Stimulated activated CD4-positive, alpha-beta T cell treated with anti-CD3 and anti-CD28 coated beads, Interleukin-2, amount 100 ng/mL, for 4 hours (primary cell): ENCODE measurements around the gene RASL12.
"Not testable (repeated sequence)": the region's sequence is repeated elsewhere in the genome, so short reads cannot be mapped to it uniquely, and the experiment has no call there.

Experiments used
- DNase-seq: peaks from one replicate; pipeline ENCODE4 v3.0.0-alpha.2; 2020; ENCODE audit warnings: low read depth

RASL12 gene, protein sequence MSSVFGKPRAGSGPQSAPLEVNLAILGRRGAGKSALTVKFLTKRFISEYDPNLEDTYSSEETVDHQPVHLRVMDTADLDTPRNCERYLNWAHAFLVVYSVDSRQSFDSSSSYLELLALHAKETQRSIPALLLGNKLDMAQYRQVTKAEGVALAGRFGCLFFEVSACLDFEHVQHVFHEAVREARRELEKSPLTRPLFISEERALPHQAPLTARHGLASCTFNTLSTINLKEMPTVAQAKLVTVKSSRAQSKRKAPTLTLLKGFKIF

DNA sequence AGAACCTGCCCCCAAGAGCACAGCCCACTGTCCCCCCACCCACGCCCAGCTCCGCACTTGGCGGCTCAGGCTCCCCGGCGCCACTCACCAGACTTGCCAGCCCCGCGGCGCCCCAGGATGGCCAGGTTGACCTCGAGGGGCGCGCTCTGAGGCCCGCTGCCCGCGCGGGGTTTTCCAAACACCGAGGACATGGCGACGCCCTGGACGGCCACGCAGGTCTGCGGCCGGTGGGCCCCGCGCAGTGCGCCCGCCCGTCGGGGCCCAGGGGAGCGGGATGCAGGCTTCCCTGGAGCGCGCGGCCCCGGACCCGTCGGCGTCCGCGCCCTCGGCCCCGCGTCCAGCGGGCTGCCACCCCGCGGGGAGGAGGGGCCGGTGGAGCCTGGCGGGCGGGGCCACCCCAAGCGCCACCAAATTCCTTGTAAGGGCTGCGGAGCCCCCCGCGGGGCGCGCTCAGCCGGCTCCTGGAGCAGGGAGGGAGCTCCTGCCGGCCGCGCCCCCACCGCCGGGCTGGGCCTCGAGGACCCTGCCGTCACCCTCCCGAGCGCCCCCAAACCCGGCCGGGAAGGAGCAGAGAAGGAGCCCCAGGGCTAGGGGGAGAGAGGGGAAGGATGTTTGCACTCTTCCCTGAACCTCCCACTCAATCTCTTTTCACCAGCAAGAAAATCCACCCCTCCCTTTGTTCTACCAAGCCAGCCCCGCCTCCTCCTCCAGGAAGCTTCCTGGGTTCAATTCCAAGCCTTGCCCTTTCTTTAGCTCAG, at the start of gene RASL12:
Gene RASL12 (minus strand): TSS at position 347 of the 758 bp plus-strand sequence. CDS start 156 bp downstream, at position 191.
- DNase-seq, result no peak

DNA sequence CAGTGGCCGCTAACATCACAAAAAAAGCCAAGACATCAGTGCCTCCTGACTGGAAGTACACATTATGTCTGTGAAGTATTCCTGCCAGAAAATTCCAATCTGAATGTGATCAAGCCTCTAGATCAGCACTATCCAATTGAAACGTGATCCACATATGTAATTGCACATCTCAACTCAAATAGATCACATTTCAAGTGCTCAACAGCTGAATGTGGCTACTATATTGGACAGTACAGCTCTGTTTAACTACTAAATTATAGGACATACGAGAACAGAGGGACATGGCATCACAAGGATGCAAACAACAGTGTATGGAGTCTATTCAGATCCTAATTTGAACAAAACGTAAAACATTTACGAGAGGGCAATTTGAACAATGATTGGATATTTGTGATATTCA, 47.8 kb upstream of the RASL12 start:
- no peak for DNase-seq

DNA sequence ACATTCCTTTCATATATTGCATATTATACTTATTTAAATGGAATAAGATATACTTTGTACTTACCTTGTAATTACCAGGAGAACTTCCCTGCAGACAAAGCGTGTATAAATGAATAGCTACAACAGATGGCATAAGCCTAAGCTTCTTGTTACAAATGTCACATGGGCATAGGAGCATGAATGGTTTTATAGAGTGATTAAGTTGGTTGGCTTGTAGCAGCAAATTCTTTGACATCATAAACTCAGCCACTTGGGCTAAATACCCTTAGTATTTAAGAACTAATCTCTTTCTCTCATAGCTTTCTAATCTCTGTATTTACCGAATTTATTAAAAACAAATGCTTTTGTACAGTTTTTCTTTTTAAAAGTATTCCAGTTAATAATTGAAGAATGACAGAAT, 47.3 kb upstream of the RASL12 start, which contains the start of gene UBAP1L:
Gene UBAP1L (minus strand): TSS at position 115 of the 400 bp plus-strand sequence. CDS start 8,985 bp downstream, outside the sequence.
- no peak for DNase-seq

DNA sequence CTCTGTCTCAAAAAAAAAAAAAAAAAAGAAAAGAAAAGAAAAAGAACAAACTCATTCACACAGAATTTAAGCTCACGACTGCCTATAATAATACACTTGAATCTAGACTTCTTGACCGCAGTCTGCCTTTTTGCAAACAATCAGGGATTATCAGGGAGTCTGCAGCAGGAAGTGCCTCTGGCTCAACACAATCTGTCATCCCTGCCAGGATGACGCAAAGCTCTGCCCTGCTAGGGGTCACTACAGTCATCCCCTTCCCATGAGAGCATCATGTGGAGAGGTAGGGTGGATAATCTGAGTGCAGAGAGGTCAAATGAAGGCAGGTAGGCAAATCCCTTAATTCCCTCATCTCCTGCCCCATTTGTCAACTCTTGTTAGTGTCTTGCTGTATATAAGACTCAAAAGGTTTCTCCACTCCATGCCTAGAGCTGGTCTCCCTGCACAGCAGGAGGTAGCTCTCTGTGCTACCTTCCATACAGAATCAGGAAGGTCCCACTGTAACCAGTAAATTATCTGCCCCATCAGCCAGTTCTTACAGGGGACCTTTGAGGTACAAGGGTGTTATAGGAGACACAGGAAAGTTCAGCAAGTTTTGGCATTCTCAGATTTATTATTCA, 43.0 kb upstream of the RASL12 start:
- DNase-seq, result no peak

DNA sequence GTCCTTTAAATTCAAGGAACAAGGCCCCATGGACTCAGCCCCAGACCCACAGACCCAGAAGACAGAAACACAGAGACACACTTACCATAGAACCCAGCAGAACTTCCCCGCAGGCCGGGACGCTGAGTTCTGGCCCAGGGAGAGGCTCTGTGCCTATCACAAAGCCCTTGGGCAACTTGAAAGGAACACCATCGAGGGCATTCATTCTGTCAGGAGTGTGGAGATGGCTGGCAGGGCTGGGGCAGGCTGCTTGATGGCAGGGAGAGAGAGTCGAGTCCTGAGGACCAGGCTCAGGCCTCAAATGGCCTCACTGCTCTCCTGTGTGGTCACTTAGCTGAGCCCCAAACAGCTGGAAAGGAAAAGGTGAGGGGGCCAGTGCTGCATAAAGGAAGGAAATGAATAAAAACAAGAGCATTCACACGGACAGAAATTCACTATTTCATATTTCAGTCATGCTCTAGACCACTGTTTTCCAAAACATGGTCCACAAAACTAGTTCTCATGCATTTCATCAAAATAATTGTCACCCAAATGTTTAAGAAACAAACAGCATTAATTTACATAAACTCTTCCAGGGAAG, 38.3 kb upstream of the RASL12 start:
- no peak for DNase-seq

DNA sequence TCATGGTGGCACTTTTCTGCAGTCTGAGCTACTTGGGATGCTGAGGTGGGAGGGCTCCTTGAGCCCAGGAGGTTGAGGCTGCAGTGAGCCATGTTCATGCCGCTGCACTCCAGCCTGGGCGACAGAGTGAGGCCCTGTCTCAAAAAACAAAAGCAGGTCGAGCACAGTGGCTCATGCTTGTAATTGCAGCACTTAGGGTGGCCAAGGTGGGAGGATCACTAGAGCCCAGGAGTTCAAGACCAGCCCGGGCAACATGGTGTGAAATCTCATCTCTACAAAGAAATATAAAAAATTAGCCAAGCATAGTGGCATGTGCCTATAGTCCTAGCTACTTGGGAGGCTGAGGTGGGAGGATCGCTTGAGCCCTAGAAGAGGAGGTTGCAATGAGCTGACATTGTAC, 37.2 kb upstream of the RASL12 start:
- DNase-seq, result no peak

DNA sequence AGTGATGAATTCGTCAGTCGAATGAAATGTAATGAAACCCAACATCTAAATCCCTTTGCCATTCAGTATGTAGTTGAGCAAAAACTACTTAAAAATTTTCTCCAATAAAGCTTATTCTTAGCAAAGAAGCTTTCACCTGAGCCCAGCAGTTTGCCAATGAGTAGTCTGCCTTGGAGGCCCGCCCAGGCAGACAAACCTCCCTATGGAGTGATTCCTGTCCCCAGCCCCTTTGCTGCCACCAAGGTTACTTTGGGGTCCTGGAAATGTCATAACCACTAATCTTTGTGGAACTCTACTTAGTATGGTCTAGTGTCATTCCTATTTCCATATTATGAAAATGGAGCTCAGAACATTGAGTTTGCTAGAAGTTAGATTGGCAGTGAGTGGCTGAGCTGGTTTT, 35.1 kb upstream of the RASL12 start:
- DNase-seq, result no peak

DNA sequence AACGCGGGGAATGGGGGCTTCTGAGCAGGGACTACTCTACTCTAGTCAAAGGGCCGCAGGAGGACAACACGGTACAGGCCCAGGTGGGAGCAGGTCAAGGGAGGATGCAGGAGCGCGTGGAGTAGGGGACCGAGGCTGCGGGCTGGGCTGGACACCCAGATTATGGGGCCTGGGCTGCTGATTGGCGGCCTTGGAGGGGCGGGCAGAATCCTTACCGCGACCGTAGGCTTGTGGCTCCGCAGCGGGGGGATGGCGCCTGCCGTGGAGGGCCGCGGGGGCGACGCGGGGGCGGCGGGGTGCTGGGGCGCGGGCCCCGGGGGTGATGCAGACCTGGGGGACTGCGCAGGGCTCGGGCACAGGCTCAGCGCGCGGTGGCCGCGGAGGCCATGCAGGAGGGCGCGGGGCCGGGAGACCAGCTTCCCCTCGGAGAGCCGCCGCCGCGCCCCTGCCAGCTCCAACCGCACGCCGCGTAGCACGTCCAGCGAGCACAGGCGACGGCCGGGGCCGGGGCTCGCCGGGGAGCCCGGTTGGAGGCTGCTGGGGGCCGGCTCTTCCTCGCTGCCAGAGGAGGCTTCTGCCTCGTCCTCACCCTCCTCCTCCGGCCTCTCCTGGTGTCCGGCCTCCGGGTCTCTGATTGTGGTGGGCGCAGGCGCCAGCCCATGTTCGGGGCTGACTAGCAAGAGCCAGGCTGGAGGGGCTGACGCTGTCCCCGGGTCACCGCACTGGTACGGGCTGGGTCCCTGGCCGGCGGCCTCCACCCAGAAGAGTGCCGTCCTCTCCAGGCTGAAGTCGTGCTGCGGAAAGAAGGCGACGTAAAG, 34.3 kb upstream of the RASL12 start:
- no peak for DNase-seq

DNA sequence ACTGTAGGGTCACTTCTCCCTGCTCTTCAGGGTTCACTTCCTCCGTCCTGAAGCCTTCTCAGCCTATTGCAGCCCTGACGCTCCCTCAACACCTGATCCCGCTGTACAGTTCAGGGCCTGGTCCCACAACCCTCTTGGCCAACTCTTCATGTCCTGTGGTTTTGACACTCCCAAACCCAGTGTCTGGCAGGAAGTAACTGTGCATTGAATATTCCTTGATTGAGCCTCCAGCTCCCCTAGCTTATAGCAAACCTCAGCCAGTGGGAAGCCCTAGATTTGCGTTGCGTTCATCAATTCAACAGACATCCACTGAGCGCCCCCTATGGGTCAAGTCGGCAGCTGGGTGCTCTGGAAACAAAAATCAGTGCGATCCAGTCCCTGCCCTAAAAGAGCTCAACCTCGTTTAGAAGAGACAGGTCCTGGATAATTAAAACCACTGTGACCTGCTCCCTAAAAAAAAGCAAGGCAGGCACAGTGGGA, 33.7 kb upstream of the RASL12 start:
- DNase-seq, result peak; percentile 12

DNA sequence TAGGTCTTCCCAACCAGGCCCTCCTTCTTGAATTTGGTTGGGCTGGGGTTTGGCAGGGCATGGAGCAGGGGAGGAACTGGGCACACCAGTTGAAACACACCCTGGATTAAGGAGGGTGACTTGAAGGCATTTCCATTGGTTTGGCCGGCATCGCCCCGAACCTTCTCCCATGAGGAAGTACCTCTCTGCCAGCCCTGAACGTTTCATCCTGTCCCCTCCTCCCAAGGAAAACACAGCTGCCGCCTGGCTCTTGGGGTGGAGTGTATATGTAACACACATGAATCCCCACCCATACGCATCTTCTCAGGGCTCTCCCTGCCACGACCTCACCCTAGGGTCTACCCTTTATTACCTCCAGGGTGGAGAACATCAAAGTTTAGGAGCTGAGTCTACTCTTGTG, 32.7 kb upstream of the RASL12 start:
- DNase-seq, result no peak

DNA sequence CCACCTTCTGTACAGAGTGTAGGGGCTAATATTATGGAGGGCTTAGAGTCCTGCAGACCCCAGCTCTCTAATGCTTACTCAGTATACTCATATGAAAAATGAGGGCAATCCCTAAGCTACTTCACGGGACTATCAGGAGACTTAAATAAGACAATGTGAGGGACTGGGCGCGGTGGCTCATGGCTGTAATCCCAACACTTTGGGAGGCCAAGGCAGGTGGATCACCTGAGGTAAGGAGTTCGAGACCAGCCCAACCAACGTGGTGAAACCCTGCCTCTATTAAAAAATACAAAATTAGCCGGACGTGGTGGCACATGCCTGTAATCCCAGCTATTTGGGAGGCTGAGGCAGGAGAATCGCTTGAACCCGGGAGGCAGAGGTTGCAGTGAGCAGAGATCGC, 32.0 kb upstream of the RASL12 start:
- DNase-seq, result not testable (repeated sequence)

DNA sequence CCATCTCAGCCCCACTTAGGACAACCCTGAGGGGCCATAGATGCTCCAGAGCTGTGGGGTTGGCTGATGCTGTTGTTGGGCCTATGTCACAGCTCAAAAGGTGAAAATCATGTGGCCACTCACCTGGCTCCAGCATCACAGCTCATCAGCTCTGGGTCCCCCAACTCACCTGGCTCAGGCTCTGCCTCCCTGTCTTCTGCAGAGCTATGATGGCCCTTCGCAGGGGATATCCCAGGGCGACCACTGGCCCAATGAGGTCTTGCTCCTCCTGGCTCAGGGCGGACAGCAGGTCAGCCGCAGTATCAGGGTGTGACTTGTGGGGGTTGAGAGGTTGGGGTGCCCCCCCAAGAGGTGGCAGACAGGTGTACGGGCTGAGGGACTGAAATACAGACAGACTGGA, 31.5 kb upstream of the RASL12 start:
- DNase-seq, result no peak

DNA sequence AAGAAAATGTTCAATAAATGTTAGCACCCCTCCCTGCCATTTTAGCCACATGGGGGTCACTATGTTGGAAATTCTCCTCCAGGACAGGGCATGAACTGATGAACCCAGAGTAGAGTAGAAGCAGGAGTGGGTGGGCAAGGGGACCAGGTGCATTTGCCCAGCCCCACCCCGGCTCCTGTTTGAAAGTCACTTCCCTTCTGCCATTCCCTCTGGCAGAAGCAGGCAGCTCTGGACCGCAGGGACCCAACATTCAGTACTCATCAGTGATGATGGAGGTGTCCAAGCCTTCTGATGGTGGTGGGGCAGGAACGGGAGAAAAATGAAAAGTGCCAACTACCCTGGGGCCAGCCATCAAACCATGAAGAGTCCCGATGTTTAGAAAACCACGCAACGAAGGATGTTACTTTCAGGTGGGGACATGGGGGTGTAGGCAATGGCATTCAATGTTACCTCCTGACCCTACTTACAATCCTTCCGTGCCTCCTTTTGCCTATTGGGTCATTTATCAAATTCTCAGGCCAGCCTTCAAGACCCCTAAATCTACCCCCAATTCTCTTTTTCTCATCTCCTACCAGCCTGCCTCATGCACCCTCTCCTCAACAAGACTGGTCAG, 30.0 kb upstream of the RASL12 start:
- DNase-seq, result no peak

DNA sequence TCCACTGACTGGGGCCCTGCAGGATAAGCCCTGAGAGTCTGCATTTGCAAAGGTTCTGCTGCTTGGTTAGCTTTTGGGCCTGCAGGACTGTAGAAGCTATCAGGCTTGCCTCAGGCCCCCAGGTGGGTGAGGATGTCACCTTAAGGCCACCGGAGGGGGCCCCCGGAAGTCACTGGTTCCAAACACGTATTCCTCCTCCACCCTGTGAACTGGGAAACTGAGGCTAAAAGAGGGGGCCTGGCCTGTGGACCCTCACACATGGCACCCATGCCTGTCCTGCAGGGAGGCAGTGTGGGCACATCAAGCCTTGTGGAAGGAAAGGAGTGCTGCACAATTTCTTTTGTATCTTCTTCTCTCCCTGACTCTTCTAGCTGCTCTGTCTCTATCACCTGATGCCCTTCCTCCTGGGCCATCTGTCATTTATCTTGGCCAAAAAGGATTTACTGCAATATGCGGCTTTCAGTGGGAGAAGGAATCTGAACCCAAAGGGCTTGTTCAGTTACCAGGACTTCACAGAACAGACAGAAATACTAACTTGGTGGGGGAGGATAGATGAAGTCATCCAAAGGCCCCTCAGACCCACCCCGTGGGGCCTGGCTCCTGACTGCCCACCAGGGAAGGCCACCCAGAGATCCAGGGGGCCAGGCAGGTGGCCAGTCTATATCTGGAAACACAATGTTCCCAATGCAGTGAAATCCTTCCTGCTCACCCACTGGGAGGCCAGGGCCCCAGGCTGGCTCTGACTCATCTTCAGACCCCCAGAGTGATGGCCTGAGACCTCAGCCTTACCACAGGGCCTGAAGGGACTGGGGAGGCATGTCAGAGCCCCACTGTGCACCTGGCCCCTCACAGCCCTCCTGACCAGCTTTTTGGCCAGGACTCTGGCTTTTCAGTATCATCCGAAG, 28.9 kb upstream of the RASL12 start:
- DNase-seq, result no peak

DNA sequence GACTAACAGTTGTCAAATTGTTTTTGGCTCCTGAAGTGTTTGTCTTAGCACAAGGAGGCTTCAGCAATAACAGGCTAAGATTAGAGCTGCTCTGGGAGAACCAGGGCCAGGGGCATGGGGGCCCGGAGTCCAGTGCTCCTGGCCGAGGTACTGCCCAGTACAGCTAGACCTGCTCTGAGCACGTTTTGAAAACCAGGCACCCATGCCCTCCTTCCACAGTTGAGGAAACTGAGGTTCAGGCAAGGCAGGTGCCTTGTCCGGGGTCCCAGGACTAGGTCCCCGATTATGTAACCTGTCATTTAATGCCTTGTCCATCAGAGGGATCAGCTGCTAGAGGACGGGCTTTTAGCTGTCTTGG, 27.9 kb upstream of the RASL12 start:
- no peak for DNase-seq

DNA sequence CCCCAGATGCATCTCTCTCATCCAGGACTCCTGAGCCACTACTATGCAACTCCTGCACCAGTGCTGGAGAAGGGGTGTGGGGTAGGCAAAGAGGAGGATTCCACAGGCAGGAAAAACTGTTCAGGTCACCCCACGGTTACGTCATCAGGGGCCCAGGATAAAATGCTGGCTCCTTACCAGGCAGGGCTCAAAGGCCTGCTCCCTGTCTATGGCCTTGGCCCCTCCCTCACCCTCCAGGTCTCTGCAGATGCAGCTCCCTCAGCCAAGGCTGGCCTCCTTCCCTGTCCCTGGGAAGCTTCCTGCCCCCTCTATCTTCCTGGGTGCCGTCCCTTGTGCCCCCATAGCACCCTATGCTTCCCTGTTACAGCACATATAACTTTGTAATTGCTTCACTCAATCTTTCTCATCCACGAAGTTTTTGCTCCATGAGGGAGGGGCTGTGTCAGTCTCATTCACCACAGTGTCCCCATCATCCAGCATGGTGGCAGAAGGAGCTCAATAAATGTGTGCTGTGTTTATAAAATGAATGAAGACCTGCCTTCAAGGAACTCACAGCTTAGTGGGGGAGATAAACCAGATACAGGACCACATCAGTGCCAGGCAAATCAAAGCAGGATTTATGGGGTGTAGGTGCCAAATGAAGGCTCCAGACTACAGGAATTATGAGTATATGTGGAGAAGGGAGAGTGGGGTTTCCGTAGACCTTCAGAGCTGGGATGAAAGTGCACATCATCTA, 27.4 kb upstream of the RASL12 start:
- no peak for DNase-seq

DNA sequence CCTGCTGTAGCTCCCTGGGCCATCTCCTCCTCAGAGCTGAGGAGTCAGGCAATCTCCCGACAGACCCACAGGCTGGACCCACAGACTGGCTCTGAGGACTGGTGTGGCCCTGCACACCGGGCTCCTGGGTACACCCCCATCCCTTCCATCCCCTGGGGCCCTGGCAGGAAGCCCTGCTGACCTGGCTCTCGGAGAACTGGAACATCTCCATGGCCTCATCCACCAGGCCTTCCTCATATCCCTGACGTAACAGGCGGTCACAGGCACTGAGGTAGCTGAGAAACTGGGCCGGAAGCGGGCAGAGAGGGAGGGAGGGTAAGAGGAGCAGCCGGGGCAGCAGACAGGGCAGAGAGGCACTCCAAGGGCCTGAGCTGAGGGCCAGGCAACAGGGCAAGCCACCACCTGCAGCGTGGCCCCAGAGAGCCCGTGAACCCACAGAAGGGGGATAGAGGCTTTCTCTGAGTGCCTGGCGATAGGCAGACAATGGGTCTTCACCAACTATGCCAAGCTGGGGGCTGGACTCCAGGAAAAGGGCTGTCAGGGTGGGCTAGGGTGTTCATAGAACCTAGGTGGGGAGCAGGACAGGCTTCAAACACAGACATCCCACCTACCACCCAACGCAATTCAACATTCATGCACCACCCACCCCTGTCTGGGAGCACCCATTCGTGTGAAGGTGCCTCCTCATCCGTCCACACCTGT, 26.7 kb upstream of the RASL12 start:
- no peak for DNase-seq

DNA sequence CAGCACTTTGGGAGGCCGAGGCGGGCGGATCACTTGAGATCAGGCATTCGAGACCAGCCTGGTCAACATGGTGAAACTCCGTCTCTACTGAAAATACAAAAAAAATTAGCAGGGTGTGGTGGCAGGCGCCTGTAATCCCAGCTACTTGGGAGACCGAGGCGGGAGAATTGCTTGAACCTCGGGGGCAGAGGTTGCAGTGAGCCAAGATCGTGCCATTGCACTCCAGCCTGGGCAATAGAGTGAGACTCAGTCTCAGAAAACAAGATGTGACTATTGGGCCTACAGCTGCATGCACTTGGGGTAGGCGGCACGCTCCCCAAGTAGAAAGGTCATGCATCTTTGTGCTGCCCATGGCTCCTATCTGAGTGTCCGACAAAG, 26.0 kb upstream of the RASL12 start:
- DNase-seq, result not testable (repeated sequence)
